GM18505 (cell line): ENCODE results near the gene TLX3.

Source experiments
- ATAC-seq: cut with Tn5 transposase; IDR thresholded peaks from one replicate; pipeline ENCODE4 v1.9.1; 2021; ENCODE audit not compliant: unreplicated experiment
- POLR2A ChIP-seq: IDR thresholded peaks from 4 replicates; pipeline ENCODE4 v1.6.1; 2011; ENCODE audit warnings: borderline replicate concordance; ENCODE audit not compliant: insufficient read depth, insufficient read length; ENCODE audit errors: extremely low read depth

TLX3 gene

DNA sequence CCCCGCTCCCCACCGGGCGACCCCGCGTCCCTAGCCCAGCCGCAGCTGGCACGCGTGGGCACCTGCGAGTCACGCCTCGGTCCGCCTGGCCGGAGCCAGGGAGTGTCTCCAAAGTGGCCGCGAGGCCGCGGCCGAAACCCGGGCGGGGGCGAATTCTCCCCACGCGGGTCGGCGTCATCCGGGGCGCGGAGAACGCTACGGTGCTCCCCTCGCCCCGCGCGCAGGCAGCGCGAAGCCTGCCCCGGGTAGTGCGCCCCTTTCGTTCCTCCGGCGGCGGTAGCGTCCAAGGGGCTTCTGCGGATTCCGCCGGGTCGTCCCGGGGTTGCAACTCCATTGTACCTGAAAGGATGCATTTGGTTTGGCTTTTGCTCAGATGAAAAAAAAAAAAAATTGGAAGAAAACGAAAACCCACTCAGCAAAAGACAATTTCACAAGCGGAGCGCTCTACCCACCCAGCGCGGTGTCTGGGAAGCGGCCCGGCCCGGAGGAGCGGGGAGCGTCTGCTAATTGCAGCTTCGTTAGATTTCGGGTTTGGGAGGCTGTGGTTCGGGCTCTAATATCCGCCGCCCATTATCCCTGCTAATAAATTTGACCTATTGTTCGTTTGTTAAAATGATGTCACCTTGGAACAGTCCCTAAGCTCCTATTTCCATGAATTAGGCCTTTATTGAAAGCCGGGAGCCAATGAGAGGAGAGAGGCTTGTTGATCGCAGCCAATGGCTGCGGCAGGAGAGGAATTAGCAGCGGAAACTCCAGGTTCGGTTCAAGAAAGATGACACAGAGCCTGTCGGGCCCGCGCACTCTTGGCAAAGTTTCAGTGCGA lies at the start of gene TLX3:
TSS of gene TLX3 (plus strand) at position 796 of the 823 bp plus-strand sequence. CDS start 118 bp downstream, outside the sequence.
- no peak for ATAC-seq
- no peak for TF ChIP-seq POLR2A

DNA sequence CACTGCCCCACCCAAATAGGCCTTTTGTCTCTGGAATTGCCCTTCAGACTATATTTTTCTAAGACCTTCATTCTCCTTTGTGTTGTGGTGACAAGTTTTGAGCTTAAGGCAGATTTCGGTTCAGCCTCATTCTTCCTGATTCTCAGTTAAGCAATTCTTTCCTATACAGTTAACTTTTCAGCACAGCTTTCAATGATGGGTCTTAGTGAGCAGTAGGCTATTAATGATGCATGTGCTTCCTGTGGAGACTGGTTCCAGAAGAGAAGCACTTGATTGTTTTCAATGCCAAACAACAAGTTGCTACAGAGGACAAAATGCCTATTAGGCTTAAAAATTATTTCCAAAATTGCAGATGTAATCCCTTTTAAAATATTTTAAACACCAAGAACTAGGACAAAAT lies 47.7 kb upstream of the TLX3 start:
- TF ChIP-seq POLR2A: no peak
- ATAC-seq: no peak

DNA sequence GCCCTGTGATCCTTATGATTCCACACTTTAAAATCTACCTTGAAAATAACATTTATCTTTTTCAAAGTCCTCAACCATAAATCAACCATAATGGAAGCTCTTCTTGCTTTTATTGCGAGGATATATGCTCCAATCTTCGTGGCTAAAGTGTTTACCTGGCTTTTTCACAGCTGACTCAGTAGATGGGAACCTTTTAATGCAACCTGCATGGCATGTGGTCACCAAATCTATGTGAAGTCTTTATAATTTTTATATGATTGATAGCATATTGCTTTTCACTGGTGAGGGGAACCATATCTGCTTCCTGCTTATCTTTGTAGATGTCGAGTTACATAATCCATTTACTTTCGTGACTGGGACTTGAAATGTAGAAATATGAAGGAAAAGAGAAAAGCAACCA lies 47.1 kb upstream of the TLX3 start:
- no peak for TF ChIP-seq POLR2A

DNA sequence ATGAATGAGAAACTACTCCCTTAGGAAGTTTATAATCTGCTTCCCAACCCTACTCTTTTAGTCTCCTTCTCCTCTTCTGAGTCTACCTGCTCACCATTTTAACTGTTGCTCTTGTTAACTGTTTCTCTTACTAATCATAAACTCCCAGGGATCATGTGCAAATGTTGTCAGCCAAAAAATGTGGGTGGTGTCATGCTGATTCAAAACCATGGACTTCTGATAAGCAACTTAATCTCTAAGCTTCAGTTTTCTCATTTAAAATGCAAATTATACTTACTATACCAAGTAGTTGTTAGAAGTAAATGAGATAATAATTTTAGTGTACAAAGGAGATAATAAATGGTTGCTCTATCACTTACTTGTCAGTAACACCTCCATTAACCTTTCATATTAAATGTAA lies 45.9 kb upstream of the TLX3 start:
- no peak for TF ChIP-seq POLR2A
- no peak for ATAC-seq

More for the DNA sequence above, 47.1 kb upstream of the TLX3 start:
- no peak for ATAC-seq

DNA sequence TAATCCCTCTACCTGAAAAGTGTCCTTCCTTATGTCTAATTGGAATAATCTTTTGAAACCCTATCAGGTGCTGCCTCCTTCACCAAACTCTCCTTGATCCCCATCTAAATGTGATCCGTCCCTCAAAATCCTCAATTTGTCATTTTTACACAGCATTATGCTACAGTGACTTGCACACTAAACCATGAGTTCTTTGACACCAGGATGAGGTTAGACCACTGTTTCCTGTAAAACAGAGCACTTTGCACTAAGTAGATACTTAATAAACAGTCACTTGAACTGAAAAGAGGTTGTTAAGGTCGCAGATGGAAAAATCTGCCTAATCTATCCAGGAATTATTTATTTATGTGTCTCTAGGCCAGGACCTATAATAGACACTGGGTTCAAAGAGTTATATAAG lies 44.2 kb upstream of the TLX3 start:
- no peak for ATAC-seq
- TF ChIP-seq POLR2A: no peak

DNA sequence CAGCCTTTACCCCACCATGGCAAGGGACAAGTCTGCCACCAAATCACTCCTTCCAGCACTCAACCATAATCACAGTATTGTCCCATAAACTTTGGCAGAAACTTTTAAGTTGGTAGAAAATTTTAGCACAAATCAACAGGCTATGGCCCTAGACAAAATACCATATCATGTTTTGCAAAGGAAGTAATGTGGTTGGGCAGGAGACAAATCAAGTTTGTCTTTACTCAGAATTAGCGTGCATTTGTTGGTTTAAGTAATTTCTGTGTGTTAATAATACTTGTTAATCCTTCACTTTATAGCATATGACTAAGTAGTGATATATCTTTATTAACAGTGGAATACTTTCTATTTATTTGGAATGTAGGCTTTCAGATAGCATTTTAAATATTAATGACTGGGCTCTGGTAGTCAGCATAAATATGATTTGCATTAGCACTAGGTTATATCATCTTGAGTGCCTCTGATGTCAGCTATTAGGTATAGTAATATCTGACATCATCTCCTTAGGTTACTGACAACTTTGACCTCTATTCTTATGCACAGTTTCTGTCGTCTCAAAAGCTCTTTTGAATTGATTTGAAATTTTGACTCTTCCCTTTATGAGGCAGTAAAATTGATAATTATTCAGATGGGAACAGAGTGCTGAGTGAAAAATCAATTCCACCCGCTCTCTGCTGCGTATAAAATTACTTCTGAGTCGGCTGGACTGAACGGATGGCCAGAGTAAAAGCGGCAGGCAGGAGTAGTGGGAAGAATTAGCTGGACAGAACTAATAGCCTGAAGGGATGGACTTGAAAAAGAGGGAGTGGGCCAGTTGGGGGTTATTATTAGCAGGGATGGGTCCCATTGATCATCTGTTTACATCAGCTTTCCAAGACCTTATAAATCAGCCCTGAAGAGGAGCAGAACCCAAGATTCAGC lies 40.1 kb upstream of the TLX3 start:
- no peak for ATAC-seq
- TF ChIP-seq POLR2A: no peak

DNA sequence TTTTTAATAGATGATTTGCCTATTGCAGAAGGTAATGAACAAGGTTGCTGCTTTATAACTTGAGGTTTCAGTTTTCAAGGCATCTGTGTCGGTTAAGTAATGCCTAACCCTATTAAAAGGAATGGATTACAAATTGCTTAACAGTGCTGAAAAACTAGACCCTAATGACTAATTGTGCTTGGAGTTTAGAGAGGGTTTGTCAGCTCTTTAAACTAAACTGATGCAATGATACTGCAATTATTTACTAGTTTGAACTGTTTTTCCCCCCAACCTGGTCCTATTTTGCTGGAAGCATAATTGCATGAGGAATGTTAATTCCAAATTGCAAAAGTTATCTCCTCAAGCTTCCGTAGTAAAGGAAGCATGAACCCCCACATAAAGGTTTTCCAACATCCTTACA lies 39.3 kb upstream of the TLX3 start:
- no peak for TF ChIP-seq POLR2A
- ATAC-seq: no peak

DNA sequence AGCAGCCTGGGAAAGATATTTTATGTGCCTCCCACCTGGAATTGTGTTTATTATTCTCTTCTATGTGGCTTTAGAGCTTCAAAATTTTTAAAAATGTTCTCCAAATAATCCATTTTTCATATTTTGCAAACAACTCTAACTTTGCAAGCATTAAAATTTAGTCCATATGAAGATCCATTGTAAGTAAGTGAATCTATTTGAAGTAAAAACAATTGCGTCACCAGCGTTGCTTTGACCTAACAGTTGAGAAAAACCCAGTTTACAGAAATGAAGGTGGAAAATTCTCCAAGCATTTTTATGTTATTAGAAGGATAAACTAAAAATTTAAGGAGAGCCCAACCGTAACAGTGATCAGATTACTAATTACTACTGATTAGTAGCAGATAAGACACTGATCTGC lies 38.9 kb upstream of the TLX3 start:
- no peak for ATAC-seq
- no peak for TF ChIP-seq POLR2A

DNA sequence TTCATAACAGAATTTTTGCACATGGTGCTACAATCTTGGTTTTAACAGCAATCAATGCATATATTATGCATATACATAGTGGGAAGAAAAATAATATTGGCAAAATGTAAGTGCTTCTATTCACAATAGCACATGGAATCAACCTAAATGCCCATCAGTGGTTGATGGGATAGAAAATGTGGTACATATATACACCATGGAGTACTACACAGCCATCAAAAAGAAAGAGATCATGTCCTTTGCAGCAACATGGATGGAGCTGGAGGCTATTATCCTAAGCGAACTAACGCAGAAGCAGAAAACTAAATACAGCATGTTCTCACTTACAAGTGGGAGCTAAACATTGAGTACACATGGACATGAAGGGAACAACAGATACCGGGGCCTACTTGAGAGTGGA lies 37.2 kb upstream of the TLX3 start:
- TF ChIP-seq POLR2A: no peak
- no peak for ATAC-seq

DNA sequence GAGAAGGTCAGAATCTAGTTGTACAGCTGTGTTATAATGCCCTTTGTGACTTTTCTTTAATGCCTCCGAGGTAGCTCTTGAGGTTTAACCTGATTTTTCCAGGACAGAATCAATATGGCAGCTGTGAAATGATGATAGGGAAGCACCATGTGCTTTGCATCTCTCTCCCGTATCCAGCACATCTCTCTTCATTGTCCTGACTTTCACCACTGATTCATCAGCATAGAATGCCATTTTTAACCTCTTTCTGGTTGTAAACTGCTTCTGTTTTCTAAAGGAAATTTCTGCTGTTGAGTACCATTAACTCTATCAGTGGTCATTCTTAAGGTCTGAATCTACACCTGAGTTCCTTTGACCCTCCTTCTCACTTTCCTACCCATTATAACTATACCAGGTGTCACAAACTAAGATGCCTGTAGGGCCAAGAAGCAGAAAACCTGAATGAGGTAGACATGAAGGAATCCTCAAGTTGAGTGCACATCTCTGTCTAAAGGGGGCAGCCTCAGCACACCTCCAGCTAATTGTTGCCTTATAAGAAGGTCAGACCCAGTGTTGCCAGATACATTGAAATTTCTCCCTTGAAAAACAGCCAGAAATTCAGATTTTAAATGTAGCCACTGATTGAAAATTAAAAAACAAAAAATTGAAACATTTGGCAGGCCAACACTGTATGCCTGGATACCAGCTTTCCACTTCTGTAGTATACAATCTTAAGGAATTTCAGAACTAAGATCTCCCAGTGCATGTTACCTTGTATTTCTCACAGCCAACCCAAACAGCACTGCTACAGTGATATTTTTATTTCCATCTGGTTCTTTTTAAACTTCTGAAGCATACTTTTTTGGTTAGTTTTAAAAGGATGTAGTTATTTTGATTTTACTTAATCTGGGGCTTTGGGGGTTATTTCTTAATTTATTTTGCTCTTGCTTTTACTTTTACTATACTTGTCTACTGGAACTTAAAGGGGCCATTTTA lies 35.8 kb upstream of the TLX3 start:
- no peak for ATAC-seq
- TF ChIP-seq POLR2A: no peak

DNA sequence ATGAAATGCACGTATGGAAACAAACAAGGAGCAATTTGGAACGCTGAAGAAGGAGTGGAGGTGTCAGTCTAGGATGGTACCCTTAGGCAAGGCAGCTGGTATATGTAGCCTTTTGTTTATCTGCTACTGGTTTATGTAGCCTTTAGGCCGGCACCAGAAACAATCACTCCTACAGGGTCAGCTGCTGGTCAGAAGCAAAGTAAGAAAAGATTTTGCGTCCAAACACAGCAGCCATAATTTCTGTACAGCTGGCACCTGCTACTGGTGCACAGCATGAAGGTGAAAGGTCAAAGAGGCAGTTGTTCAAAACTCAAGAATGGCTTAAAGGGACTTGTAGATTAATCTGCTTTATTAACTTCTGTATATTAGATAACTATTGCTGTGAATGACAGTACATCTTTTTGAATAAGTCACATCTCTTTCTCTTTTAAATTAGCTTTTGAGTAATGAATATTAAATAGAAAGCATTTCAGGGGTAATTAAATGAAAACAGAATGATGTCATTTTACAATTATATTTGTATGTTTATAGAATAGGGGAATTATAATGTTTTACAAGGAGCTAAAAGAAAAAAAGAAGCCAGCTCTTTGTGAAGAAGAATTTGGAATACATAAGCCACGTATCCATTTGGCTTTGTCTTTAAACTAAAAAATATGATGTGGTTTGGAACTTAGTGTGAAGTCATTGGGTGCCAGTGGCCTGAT lies 33.1 kb upstream of the TLX3 start:
- no peak for ATAC-seq
- TF ChIP-seq POLR2A: no peak

DNA sequence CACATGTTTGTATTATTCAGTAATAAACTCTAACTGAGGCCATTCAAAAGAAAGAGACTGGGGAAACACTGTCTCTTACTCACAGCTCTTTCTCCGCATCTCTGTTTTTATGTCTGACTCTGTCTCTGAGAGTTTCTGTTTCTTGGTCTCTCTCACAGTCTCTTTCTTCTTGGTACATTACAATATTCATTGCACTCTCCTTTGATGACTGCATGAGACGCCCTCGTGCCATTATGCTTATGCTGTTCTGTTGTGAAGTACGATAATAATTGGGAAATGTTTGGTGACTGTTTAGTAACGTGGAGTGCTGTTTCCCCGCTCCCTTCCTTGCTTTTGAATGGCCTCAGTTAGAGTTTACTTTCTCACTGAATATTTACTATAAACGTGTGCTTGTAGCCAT lies 25.3 kb upstream of the TLX3 start:
- TF ChIP-seq POLR2A: no peak
- no peak for ATAC-seq
